Stimulated activated CD8-positive, alpha-beta memory T cell treated with anti-CD3 and anti-CD28 coated beads, Interleukin-15, amount 100 ng/mL, for 1 hour (primary cell): ENCODE data around the gene DKC1.

Experiments used
- DNase-seq: peaks from one replicate; pipeline ENCODE4 v3.0.0-alpha.2; 2020; ENCODE audit warnings: low read depth

The DKC1 gene

GRCh38 chrX:154762537-154763296 is at the start of gene DKC1:
DKC1 (plus strand) TSS chrX:154762864; CDS start chrX:154762966, 102 bp downstream.
- peak; percentile 80 for DNase-seq

- no peak for DNase-seq
Measured at GRCh38 chrX:154714925-154715324, 47.7 kb upstream of the DKC1 start.

GRCh38 chrX:154715825-154716224 is 46.8 kb upstream of the DKC1 start:
- no peak for DNase-seq

GRCh38 chrX:154717824-154718223 is 44.8 kb upstream of the DKC1 start:
- no peak for DNase-seq

GRCh38 chrX:154718616-154719015 is 44.0 kb upstream of the DKC1 start:
- no peak for DNase-seq

- no peak for DNase-seq
Measured at GRCh38 chrX:154719132-154719675, 43.5 kb upstream of the DKC1 start.

GRCh38 chrX:154720067-154720466 is 42.6 kb upstream of the DKC1 start:
- DNase-seq = no peak

GRCh38 chrX:154721155-154721554 is 41.5 kb upstream of the DKC1 start:
- DNase-seq = no peak

GRCh38 chrX:154724993-154725756 is 37.5 kb upstream of the DKC1 start:
- DNase-seq = no peak

GRCh38 chrX:154727418-154727817 is 35.2 kb upstream of the DKC1 start:
- DNase-seq = no peak

GRCh38 chrX:154727871-154728270 is 34.8 kb upstream of the DKC1 start:
- DNase-seq = no peak

- no peak for DNase-seq
Measured at GRCh38 chrX:154728431-154729190, 34.1 kb upstream of the DKC1 start.

GRCh38 chrX:154729439-154729838 is 33.2 kb upstream of the DKC1 start:
- no peak for DNase-seq

- no peak for DNase-seq
Measured at GRCh38 chrX:154730253-154730891, 32.3 kb upstream of the DKC1 start.

- no peak for DNase-seq
Measured at GRCh38 chrX:154731184-154731583, 31.5 kb upstream of the DKC1 start.

GRCh38 chrX:154731881-154732280 is 30.8 kb upstream of the DKC1 start:
- no peak for DNase-seq

- no peak for DNase-seq
Measured at GRCh38 chrX:154732421-154733065, 30.1 kb upstream of the DKC1 start.

GRCh38 chrX:154733066-154733425 is 29.6 kb upstream of the DKC1 start:
- DNase-seq = no peak

GRCh38 chrX:154734061-154734781 is 28.4 kb upstream of the DKC1 start:
- no peak for DNase-seq

- DNase-seq = no peak
Measured at GRCh38 chrX:154735695-154736393, 26.8 kb upstream of the DKC1 start.
